ENCODE measurements around the gene PHF2.

Gene PHF2

GRCh38 chr9:93546356-93546755 lies 30.0 kb upstream of the PHF2 start:
- H3K36me3 ChIP-seq = peaks cover 89% of the 10 kb centered on the region
- H3K4me2 ChIP-seq = no peak overlapping the region
- no peaks in the 10 kb centered on the region for H3K27me3 ChIP-seq
- H3K27ac ChIP-seq = no peak overlapping the region
- no peaks in the 10 kb centered on the region for H3K9me3 ChIP-seq
- no peak overlapping the region for H3K4me3 ChIP-seq
- no peak overlapping the region for H3K9ac ChIP-seq
- no peaks in the 10 kb centered on the region for H3K4me1 ChIP-seq
- no peaks in the 10 kb centered on the region for H4K20me1 ChIP-seq
- no peak for TF ChIP-seq Cebpa-rat (IDR thresholded peaks at IDR 0.05)

GRCh38 chr9:93549611-93550010 lies 26.8 kb upstream of the PHF2 start:
- no peak overlapping the region for H3K27ac ChIP-seq
- H3K27me3 ChIP-seq = no peaks in the 10 kb centered on the region
- no peaks in the 10 kb centered on the region for H3K4me1 ChIP-seq
- TF ChIP-seq Cebpa-rat (IDR thresholded peaks at IDR 0.05) = no peak
- H3K9ac ChIP-seq = no peak overlapping the region
- H3K4me3 ChIP-seq = no peak overlapping the region
- no peaks in the 10 kb centered on the region for H4K20me1 ChIP-seq
- H3K9me3 ChIP-seq = no peaks in the 10 kb centered on the region
- peaks cover 96% of the 10 kb centered on the region for H3K36me3 ChIP-seq
- no peak overlapping the region for H3K4me2 ChIP-seq

- no peaks in the 10 kb centered on the region for H3K9me3 ChIP-seq
- H3K27me3 ChIP-seq = no peaks in the 10 kb centered on the region
- no peaks in the 10 kb centered on the region for H4K20me1 ChIP-seq
- H3K4me2 ChIP-seq = no peak overlapping the region
- no peak overlapping the region for H3K9ac ChIP-seq
- H3K4me1 ChIP-seq = no peaks in the 10 kb centered on the region
- no peak for TF ChIP-seq Cebpa-rat (IDR thresholded peaks at IDR 0.05)
- no peak overlapping the region for H3K27ac ChIP-seq
- H3K36me3 ChIP-seq = peaks cover 96% of the 10 kb centered on the region
- no peak overlapping the region for H3K4me3 ChIP-seq
Observed at GRCh38 chr9:93552923-93553322, 23.5 kb upstream of the PHF2 start.

- no peak overlapping the region for H3K4me2 ChIP-seq
- H3K27me3 ChIP-seq = no peaks in the 10 kb centered on the region
- no peak overlapping the region for H3K9ac ChIP-seq
- no peaks in the 10 kb centered on the region for H4K20me1 ChIP-seq
- TF ChIP-seq Cebpa-rat (IDR thresholded peaks at IDR 0.05) = no peak
- H3K36me3 ChIP-seq = peaks cover 96% of the 10 kb centered on the region
- H3K4me3 ChIP-seq = no peak overlapping the region
- no peaks in the 10 kb centered on the region for H3K4me1 ChIP-seq
- no peak overlapping the region for H3K27ac ChIP-seq
- no peaks in the 10 kb centered on the region for H3K9me3 ChIP-seq
Observed at GRCh38 chr9:93555370-93555769, 21.0 kb upstream of the PHF2 start.

GRCh38 chr9:93557366-93558137 lies 18.8 kb upstream of the PHF2 start:
- Histone ChIP-seq H3K4me3 (no peak overlapping the region), H3K9ac (0 out of 2 replicates have a peak overlapping the region, but pooled peaks have one; percentile 29), H3K36me3 (peaks cover 97% of the 10 kb centered on the region), H3K4me1 (no peaks in the 10 kb centered on the region), H3K27me3 (no peaks in the 10 kb centered on the region), H3K4me2 (no peak overlapping the region), H3K9me3 (no peaks in the 10 kb centered on the region), H4K20me1 (no peaks in the 10 kb centered on the region), H3K27ac (no peak overlapping the region)
- no peak for TF ChIP-seq Cebpa-rat (IDR thresholded peaks at IDR 0.05)

- no peak overlapping the region for H3K27ac ChIP-seq
- no peak overlapping the region for H3K4me2 ChIP-seq
- TF ChIP-seq Cebpa-rat (IDR thresholded peaks at IDR 0.05) = no peak
- H3K4me1 ChIP-seq = no peaks in the 10 kb centered on the region
- H4K20me1 ChIP-seq = no peaks in the 10 kb centered on the region
- H3K9me3 ChIP-seq = no peaks in the 10 kb centered on the region
- no peak overlapping the region for H3K4me3 ChIP-seq
- H3K27me3 ChIP-seq = no peaks in the 10 kb centered on the region
- H3K9ac ChIP-seq = no peak overlapping the region
- peaks cover 97% of the 10 kb centered on the region for H3K36me3 ChIP-seq
Observed at GRCh38 chr9:93558503-93558902, 17.9 kb upstream of the PHF2 start.

GRCh38 chr9:93560991-93561390 lies 15.4 kb upstream of the PHF2 start:
- H3K4me1 ChIP-seq = peaks cover 2% of the 10 kb centered on the region; the same call in 1 of the 2 replicates
- no peak for TF ChIP-seq Cebpa-rat (IDR thresholded peaks at IDR 0.05)
- no peak overlapping the region for H3K27ac ChIP-seq
- no peak overlapping the region for H3K4me2 ChIP-seq
- H3K27me3 ChIP-seq = no peaks in the 10 kb centered on the region
- no peaks in the 10 kb centered on the region for H3K9me3 ChIP-seq
- no peak overlapping the region for H3K4me3 ChIP-seq
- H3K36me3 ChIP-seq = peaks cover 86% of the 10 kb centered on the region
- H3K9ac ChIP-seq = no peak overlapping the region
- H4K20me1 ChIP-seq = no peaks in the 10 kb centered on the region; the same call in 1 of the 2 replicates

- TF ChIP-seq Cebpa-rat (IDR thresholded peaks at IDR 0.05) = no peak
- Histone ChIP-seq H3K4me1 (peaks cover 9% of the 10 kb centered on the region), H3K4me3 (no peak overlapping the region), H3K9ac (no peak overlapping the region), H3K27me3 (no peaks in the 10 kb centered on the region), H3K4me2 (no peak overlapping the region), H4K20me1 (no peaks in the 10 kb centered on the region; the same call in 1 of the 2 replicates), H3K27ac (no peak overlapping the region), H3K9me3 (no peaks in the 10 kb centered on the region), H3K36me3 (peaks cover 74% of the 10 kb centered on the region)
Observed at GRCh38 chr9:93562157-93562556, 14.2 kb upstream of the PHF2 start.

GRCh38 chr9:93565089-93565488 lies 11.3 kb upstream of the PHF2 start:
- H3K9me3 ChIP-seq = no peaks in the 10 kb centered on the region
- no peak overlapping the region for H3K9ac ChIP-seq
- no peaks in the 10 kb centered on the region; the same call in 1 of the 2 replicates for H4K20me1 ChIP-seq
- no peak overlapping the region for H3K4me2 ChIP-seq
- peaks cover 17% of the 10 kb centered on the region for H3K4me1 ChIP-seq
- peaks cover 45% of the 10 kb centered on the region for H3K36me3 ChIP-seq
- no peak overlapping the region for H3K4me3 ChIP-seq
- H3K27ac ChIP-seq = no peak overlapping the region
- no peak for TF ChIP-seq Cebpa-rat (IDR thresholded peaks at IDR 0.05)
- H3K27me3 ChIP-seq = no peaks in the 10 kb centered on the region

- Histone ChIP-seq H4K20me1 (no peaks in the 10 kb centered on the region; the same call in 1 of the 2 replicates), H3K27me3 (no peaks in the 10 kb centered on the region), H3K4me2 (peak overlapping the region; percentile 98), H3K4me1 (peaks cover 17% of the 10 kb centered on the region), H3K9me3 (peaks cover 14% of the 10 kb centered on the region), H3K4me3 (peak overlapping the region; percentile 72), H3K9ac (peak overlapping the region; percentile 96), H3K27ac (peak overlapping the region; percentile 97), H3K36me3 (peaks cover 29% of the 10 kb centered on the region)
- no peak for TF ChIP-seq Cebpa-rat (IDR thresholded peaks at IDR 0.05)
Observed at GRCh38 chr9:93566408-93567270, 9.7 kb upstream of the PHF2 start.

Measured in BLaER1 (cell line).